HepG2 (cell line): ENCODE measurements around the gene CD2. TPM values are rescaled to one million over a fixed set of nuclear protein-coding genes. Genes with fewer than 3 reads are reported as not detected.

Experiments used
- ATAC-seq: fragments of 200-7000 bp; cut with Tn5 transposase; 3 replicates; pipeline ENCODE4 v1.9.1; 2020; ENCODE audit warnings: mild to moderate bottlenecking, moderate library complexity
- BruUV-seq: library from RNA; stranded (reverse); fragments of 400-500 nt; replicated peaks from 2 replicates; lab custom pipeline; 2021; lab: Mats Ljungman, UMichigan
- CTCF ChIA-PET: fragments of 300-600 bp; formaldehyde crosslinking; extraction: SDS; loops from one replicate; lab custom pipeline; 2021; ENCODE audit warnings: low total read pairs, inconsistent platforms, low intra/inter-chr PET ratio; lab: Yijun Ruan, JAX
- POLR2A ChIA-PET: fragments of 350-600 bp; sonication (Branson Sonifier 250); formaldehyde crosslinking; loops from one replicate; lab custom pipeline; 2020; ENCODE audit warnings: antibody characterized with exemption, inconsistent platforms; lab: Yijun Ruan, JAX
- DNase-seq: peaks from one replicate; pipeline ENCODE4 v3.0.0-alpha.2; 2015; ENCODE audit warnings: low spot score
- FAIRE-seq: peaks from 3 replicates; lab custom pipeline; 2011; peaks lifted over from hg19 to GRCh38; lab: Jason Lieb, UNC
- H2AFZ ChIP-seq: one replicate; pipeline ENCODE4 v1.6.1; 2011; ENCODE audit warnings: low read length, inconsistent platforms
- H3K27ac ChIP-seq: fragments of 300-600 bp; 3 replicates; pipeline ENCODE4 v1.8.0; 2011; ENCODE audit warnings: mixed run types, mild to moderate bottlenecking, mixed read lengths, low read length, inconsistent platforms; ENCODE audit not compliant: insufficient read depth; ENCODE audit errors: extremely low read length
- H3K27me3 ChIP-seq, 2 experiments: fragments of 200-600 bp in 1 of 2; 2 replicates in 1 of 2; 3 replicates in 1 of 2; pipeline versions ENCODE4 v1.6.0 to v1.8.0; 2011; ENCODE audit warnings: low read length in 2 of 2, mild to moderate bottlenecking in 2 of 2, moderate library complexity in 2 of 2, inconsistent platforms in 1 of 2; ENCODE audit not compliant: insufficient read depth in 2 of 2, control insufficient read depth in 1 of 2
- H3K36me3 ChIP-seq, 2 experiments: fragments of 200-600 bp in 1 of 2; replicated peaks in 1 of 2; 2 replicates in 1 of 2; 3 replicates in 1 of 2; pipeline versions ENCODE4 v1.5.1 to v1.8.0; 2011; ENCODE audit warnings: low read length in 2 of 2, inconsistent platforms in 1 of 2; ENCODE audit not compliant: insufficient read depth in 2 of 2, control insufficient read depth in 1 of 2
- H3K4me1 ChIP-seq: 2 replicates; pipeline ENCODE4 v1.5.1; 2012; ENCODE audit warnings: low read length, inconsistent platforms; ENCODE audit not compliant: insufficient read depth
- H3K4me2 ChIP-seq: 2 replicates; pipeline ENCODE4 v1.6.0; 2011; ENCODE audit warnings: low read depth, low read length, inconsistent platforms
- H3K4me3 ChIP-seq, 3 experiments: fragments of 200-600 bp in 1 of 3; sonication (generic), shearing (Covaris generic) in 1 of 3; replicated peaks in 1 of 3; 2 replicates each; pipeline ENCODE4 v1.5.1; 2011 to 2016; ENCODE audit warnings: low read length in 3 of 3, inconsistent platforms in 2 of 3, low read depth in 2 of 3, mild to moderate bottlenecking in 2 of 3, control low read depth in 1 of 3, mixed read lengths in 1 of 3; ENCODE audit not compliant: insufficient read depth in 1 of 3
- H3K79me2 ChIP-seq: one replicate; pipeline ENCODE4 v1.6.1; 2011; ENCODE audit warnings: low read length, inconsistent platforms; ENCODE audit not compliant: insufficient read depth
- H3K9ac ChIP-seq: 2 replicates; pipeline ENCODE4 v1.6.0; 2011; ENCODE audit warnings: mild to moderate bottlenecking, low read depth, low read length, inconsistent platforms; ENCODE audit not compliant: insufficient read depth
- H3K9me3 ChIP-seq: 2 replicates; pipeline ENCODE4 v1.5.1; 2012; ENCODE audit warnings: mild to moderate bottlenecking, low read length
- H4K20me1 ChIP-seq: 2 replicates; pipeline ENCODE4 v1.6.0; 2011; ENCODE audit warnings: inconsistent platforms, mild to moderate bottlenecking, low read length, moderate library complexity; ENCODE audit not compliant: insufficient read depth
- ATF2 ChIP-seq: sonication (generic); formaldehyde crosslinking; IDR thresholded peaks from 2 replicates; pipeline ENCODE4 v1.4.0; 2020; ENCODE audit warnings: missing genetic modification reagents
- EP300 ChIP-seq, 3 experiments: sonication (generic) in 1 of 3; formaldehyde crosslinking in 1 of 3; IDR thresholded peaks; 2 replicates each; pipeline versions ENCODE4 v1.5.1 to v1.6.1; 2011 to 2020; ENCODE audit warnings: low read depth in 2 of 3, low read length in 2 of 3, borderline replicate concordance in 1 of 3, improper control_type of control experiment in 1 of 3, mild to moderate bottlenecking in 1 of 3, missing genetic modification reagents in 1 of 3, moderate library complexity in 1 of 3
- MAZ ChIP-seq, 2 experiments: sonication (generic) in 1 of 2; formaldehyde crosslinking in 1 of 2; IDR thresholded peaks; 2 replicates each; pipeline versions ENCODE4 v1.5.0 to v1.6.1; 2012 to 2020; ENCODE audit warnings: low read depth in 2 of 2, mild to moderate bottlenecking in 2 of 2, borderline replicate concordance in 1 of 2, improper control_type of control experiment in 1 of 2, low read length in 1 of 2, missing genetic modification reagents in 1 of 2, moderate library complexity in 1 of 2
- NR2F6 ChIP-seq, 2 experiments: IDR thresholded peaks; 2 replicates each; pipeline ENCODE4 v1.6.1; 2016; ENCODE audit warnings: antibody characterized with exemption in 1 of 2, mild to moderate bottlenecking in 1 of 2
- PAWR ChIP-seq: sonication (generic); formaldehyde crosslinking; IDR thresholded peaks from 2 replicates; pipeline ENCODE4 v1.4.0; 2020; ENCODE audit warnings: missing genetic modification reagents, mild to moderate bottlenecking, borderline replicate concordance
- RNF2 ChIP-seq: fragments of 450-650 bp; conservative IDR thresholded peaks from 2 replicates; pipeline ENCODE4 v1.6.1; 2016; ENCODE audit warnings: low read depth
- SNAPC4 ChIP-seq: sonication (generic); formaldehyde crosslinking; IDR thresholded peaks from 2 replicates; pipeline ENCODE4 v1.4.0; 2020; ENCODE audit warnings: mild to moderate bottlenecking, missing genetic modification reagents
- TARDBP ChIP-seq: sonication (generic); formaldehyde crosslinking; IDR thresholded peaks from 2 replicates; pipeline ENCODE4 v1.8.0; 2022; ENCODE audit warnings: mild to moderate bottlenecking, missing genetic modification reagents
- TEF ChIP-seq: sonication (generic); formaldehyde crosslinking; IDR thresholded peaks from 2 replicates; pipeline ENCODE4 v1.5.0; 2020; ENCODE audit warnings: missing genetic modification reagents
- ZBTB1 ChIP-seq: sonication (generic); formaldehyde crosslinking; IDR thresholded peaks from 2 replicates; pipeline ENCODE4 v1.4.0; 2020; ENCODE audit warnings: missing genetic modification reagents, borderline replicate concordance
- ZNF275 ChIP-seq: sonication (generic); formaldehyde crosslinking; IDR thresholded peaks from 2 replicates; pipeline ENCODE4 v1.8.0; 2022; ENCODE audit warnings: missing genetic modification reagents, mild to moderate bottlenecking, inconsistent platforms, borderline replicate concordance
- ZNF674 ChIP-seq: sonication (generic); formaldehyde crosslinking; IDR thresholded peaks from 2 replicates; pipeline ENCODE4 v1.5.0; 2020; ENCODE audit warnings: low read depth, mild to moderate bottlenecking, missing genetic modification reagents
- in situ Hi-C: cut with HindIII; loops from 2 replicates; pipeline ENCODE4 v1.10.0; 2017; ENCODE audit warnings: low pct_unique_long_range_greater_than_20kb; ENCODE audit not compliant: extremely low pct_ligation_motif_present
- intact Hi-C: fragments of 100-400 bp; cut with micrococcal nuclease; formaldehyde crosslinking; loops from one replicate; pipeline ENCODE4 v1.10.0; 2022; ENCODE audit not compliant: unreplicated experiment
- polyA plus RNA-seq, 8 experiments: library from polyadenylated mRNA; depleted of rRNA in 3 of 8; stranded (reverse) in 7 of 8; unstranded in 1 of 8; fragments of >200 nt; fragmentation: Illumina TruSeq in 4 of 8; extraction: Trizol in 4 of 8; gene quantifications; 2 replicates each; pipeline versions ENCODE4 v1.2.1 to v1.2.3, GENCODE V29; 2011 to 2016; ENCODE audit warnings: low read depth in 4 of 8, missing spikeins in 1 of 8, mixed read lengths in 1 of 8; ENCODE audit not compliant: insufficient read depth in 1 of 8
- total RNA-seq, 5 experiments: library from RNA; depleted of rRNA; stranded (reverse); fragments of >200 nt; fragmentation: Illumina TruSeq; extraction: Trizol; gene quantifications; 2 replicates each; pipeline ENCODE4 v1.2.3, GENCODE V29; 2016; ENCODE audit warnings: low read depth in 1 of 5

Gene CD2
- total and polyA plus RNA-seq, 2 of the 13 experiments (the other 11 are each of a cell fraction or from before 2014, with no cell fraction given): not detected

- TF ChIP-seq TARDBP (no peak), ATF2 (CRISPR knock-in tag) (no peak), NR2F6 (IDR thresholded peaks at IDR 0.05) (no peak), NR2F6 (CRISPR knock-in tag; IDR thresholded peaks at IDR 0.05) (no peak), MAZ (IDR thresholded peaks at IDR 0.05; ENCODE audit: borderline replicate concordance, low read depth, low read length) (no peak), MAZ (CRISPR knock-in tag; IDR thresholded peaks at IDR 0.05; ENCODE audit: low read depth) (no peak), ZNF275 (CRISPR knock-in tag) (no peak)
Observed at GRCh38 chr1:116706123-116706522, 48.1 kb upstream of the CD2 start (continued).

GRCh38 chr1:116706841-116707240 lies 47.4 kb upstream of the CD2 start:
- H3K79me2 ChIP-seq: no peaks in the 10 kb centered on the region
- DNase-seq: no peak
- no peak overlapping the region for H3K4me2 ChIP-seq
- no peaks in the 10 kb centered on the region for H3K27me3 ChIP-seq
- in situ Hi-C loops: no loop called here
- intact Hi-C loops: no loop called here
- no peaks in the 10 kb centered on the region for H3K4me1 ChIP-seq
- no peak overlapping the region for H3K4me3 ChIP-seq
- no TSS peak for BruUV-seq
- no peaks in the 10 kb centered on the region for H4K20me1 ChIP-seq
- no peaks in the 10 kb centered on the region for H3K9me3 ChIP-seq
- H3K9ac ChIP-seq: no peak overlapping the region
- H3K36me3 ChIP-seq: no peaks in the 10 kb centered on the region
- H2AFZ ChIP-seq: no peak overlapping the region
- ATAC-seq: no peak
- no peak overlapping the region for H3K27ac ChIP-seq
- FAIRE-seq: no peak
- ChIA-PET CTCF (no interaction called here), POLR2A (no interaction called here)
- TF ChIP-seq PAWR (CRISPR knock-in tag) (no peak), EP300 (IDR thresholded peaks at IDR 0.05; ENCODE audit: low read depth in 2 of 2, low read length in 2 of 2) (no peak), EP300 (CRISPR knock-in tag; IDR thresholded peaks at IDR 0.05; ENCODE audit: borderline replicate concordance) (no peak), ZBTB1 (CRISPR knock-in tag) (no peak), TEF (CRISPR knock-in tag) (no peak), RNF2 (no peak), SNAPC4 (CRISPR knock-in tag) (no peak), ZNF674 (CRISPR knock-in tag) (no peak)
